ENCODE measurements around the gene TPRN.

TPRN gene

GRCh38 chr9:137170486-137171148 is 29.9 kb downstream of the TPRN start:
- no peak for DNase-seq

- no peak for DNase-seq
Measured at GRCh38 chr9:137169896-137170358, 30.6 kb downstream of the TPRN start, which contains the start of gene LRRC26. TSS of gene LRRC26 (minus strand) at chr9:137170051. CDS start at chr9:137169943, 108 bp downstream.

GRCh38 chr9:137168904-137169856 is 31.4 kb downstream of the TPRN start:
- DNase-seq = peak; percentile 79 to 92

GRCh38 chr9:137168573-137168903 is 32.0 kb downstream of the TPRN start:
- DNase-seq = peak in 1 of 2 experiments; percentile 47

GRCh38 chr9:137167747-137168572 is 32.6 kb downstream of the TPRN start:
- peak in 1 of 2 experiments; percentile 56 for DNase-seq

GRCh38 chr9:137167277-137167746 is 33.2 kb downstream of the TPRN start:
- DNase-seq = peak; percentile 27 to 33

GRCh38 chr9:137166380-137167229 is 33.9 kb downstream of the TPRN start:
- DNase-seq = no peak

GRCh38 chr9:137165250-137165836 is 35.2 kb downstream of the TPRN start:
- no peak for DNase-seq

GRCh38 chr9:137164370-137165249 is 35.9 kb downstream of the TPRN start:
- no peak for DNase-seq

GRCh38 chr9:137163805-137164204 is 36.7 kb downstream of the TPRN start:
- DNase-seq = no peak

GRCh38 chr9:137163365-137163715 is 37.2 kb downstream of the TPRN start:
- DNase-seq = no peak

GRCh38 chr9:137162505-137163364 is 37.8 kb downstream of the TPRN start:
- DNase-seq = no peak

- no peak for DNase-seq
Measured at GRCh38 chr9:137161558-137162486, 38.7 kb downstream of the TPRN start.

GRCh38 chr9:137160716-137161557 is 39.6 kb downstream of the TPRN start:
- DNase-seq = no peak

- no peak for DNase-seq
Measured at GRCh38 chr9:137160054-137160425, 40.5 kb downstream of the TPRN start.

- DNase-seq = no peak
Measured at GRCh38 chr9:137159105-137160053, 41.2 kb downstream of the TPRN start.
